ENCODE data around the gene CHST6.
"Not testable (repeated sequence)": the region's sequence is repeated elsewhere in the genome, so short reads cannot be mapped to it uniquely, and the experiment has no call there.

Gene CHST6

DNA sequence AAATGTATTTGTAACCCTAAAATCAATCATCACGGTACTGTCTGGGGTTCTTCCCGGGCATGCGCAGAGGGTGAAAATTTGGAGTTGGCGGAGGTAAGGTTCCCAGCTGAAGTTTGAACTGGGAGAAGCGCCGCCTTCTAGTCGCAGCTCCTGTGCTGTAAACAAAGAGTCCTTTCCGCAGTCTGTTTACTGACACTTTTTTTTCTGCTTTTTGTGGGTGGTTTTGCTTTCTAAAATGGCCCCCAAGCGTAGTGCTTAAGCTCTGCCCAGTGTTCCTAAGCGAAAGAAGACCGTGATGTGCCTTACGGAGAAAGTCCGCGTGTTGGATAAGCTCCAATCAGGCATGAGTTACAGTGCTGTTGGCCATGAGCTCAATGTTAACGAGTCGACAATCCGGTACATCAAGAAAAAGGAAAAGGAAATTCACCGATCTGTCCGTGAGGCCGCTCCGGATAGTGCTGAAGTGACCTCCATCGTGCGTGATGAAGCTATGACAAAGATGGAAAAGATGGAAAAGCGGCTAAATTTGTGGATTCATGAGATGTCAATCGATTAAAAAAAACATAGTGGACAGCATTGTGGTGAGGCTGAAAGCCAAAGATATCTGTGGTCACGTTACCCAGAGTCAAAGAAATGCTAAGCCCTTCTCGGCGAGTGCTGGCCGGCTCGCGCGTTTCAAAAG lies 61.4 kb downstream of the CHST6 start:
- DNase-seq (ENCODE audit: low read depth): peak; percentile 86

DNA sequence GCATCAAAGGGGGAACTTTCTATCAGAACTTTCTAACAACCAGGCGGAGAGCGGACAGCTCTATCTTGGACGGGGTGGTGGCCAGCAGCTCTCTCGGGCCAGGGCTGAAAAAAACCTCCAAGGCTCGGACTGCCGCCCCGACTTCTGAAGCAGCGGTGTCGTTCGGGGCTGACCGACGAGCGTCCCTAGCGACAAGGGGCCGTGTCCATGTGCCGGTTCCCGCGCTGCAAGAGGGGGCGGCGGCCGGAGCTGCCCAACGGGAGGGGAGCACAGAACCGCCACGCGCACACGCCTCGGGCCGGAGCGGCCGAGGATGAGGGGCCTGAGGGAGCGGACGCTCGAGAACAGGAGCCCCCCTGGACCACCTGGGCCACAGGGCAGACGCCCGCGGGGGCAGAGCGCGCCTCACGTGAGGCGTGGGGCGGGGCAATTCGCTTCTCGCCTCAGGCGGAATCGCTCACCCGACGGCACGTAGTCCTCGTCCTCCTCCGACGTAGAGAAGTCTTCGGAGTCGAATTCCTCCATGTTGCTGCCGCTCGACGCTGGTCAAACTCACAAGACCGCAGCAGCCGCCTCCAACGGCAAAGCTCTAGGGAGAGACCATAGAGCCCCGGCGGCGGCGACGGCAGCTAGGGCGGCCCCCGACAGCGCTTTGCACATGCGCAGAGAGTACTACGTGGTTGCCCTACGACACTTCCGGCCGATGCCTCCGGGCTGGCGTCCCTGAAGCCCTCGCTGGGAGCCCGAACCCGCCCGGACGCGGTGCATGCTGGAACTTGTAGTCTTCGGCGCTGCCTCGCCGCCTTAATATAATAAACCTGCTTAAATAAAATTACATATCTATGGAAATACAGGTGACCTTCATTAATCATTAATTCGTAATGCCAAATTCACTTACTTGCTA lies 62.2 kb downstream of the CHST6 start, which contains the start of gene CFDP1:
TSS of gene CFDP1 (minus strand) at position 676 of the 904 bp plus-strand sequence. CDS start at position 525, 151 bp downstream.
- peak; percentile 88 for DNase-seq (ENCODE audit: low read depth)

DNA sequence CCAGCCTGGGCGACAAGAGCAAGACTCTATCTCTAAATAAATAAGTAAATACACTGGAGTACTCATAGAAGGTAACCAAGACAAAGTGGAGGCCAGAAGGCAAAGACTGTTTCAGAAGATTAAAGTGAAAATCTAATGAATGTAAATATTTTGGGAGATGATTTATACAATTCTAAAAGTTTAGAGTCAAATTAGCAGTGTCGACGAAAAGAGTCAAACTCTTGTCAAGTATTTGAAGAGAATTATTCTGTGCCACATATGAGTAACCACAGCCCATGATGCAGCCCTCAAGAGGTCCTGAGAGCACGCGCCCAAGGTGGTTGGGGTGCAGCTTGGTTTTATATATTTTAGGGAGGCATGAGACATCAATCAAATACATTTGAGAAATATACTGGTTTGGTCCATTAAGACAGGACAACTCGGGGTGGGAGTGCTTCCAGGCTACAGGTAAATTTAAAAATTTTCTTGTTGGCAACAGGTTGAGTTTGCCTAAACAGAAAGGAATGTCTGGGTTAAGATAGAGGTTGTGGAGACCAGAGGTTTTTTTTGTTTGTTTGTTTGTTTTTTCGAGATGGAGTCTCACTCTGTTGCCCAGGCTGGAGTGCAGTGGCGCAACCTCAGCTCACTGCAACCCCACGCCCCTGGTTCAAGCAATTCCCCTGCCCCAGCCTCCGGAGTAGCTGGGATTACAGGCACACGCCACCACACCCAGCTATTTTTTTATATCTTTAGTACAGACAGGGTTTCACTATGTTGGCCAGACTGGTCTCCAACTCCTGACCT lies 65.4 kb downstream of the CHST6 start:
- no peak for DNase-seq (ENCODE audit: low read depth)

DNA sequence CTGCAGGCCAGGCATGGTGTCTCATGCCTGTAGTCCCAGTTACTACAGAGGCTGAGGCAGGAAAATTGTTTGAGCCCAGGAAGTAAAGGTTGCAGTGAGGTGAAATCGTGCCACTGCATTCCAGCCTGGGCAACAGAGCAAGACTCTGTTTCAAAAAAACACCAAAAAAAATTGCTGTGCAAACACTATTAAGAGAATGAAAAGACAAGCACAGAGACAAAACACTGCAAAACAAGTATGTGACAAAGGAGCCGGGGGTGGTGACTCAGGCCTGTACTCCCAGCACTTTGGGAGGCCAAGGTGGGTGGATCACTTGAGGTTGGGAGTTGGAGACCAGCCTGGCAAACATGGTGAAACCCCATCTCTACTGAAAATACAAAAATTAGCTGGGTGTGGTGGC lies 68.7 kb downstream of the CHST6 start:
- DNase-seq (ENCODE audit: low read depth): not testable (repeated sequence)

DNA sequence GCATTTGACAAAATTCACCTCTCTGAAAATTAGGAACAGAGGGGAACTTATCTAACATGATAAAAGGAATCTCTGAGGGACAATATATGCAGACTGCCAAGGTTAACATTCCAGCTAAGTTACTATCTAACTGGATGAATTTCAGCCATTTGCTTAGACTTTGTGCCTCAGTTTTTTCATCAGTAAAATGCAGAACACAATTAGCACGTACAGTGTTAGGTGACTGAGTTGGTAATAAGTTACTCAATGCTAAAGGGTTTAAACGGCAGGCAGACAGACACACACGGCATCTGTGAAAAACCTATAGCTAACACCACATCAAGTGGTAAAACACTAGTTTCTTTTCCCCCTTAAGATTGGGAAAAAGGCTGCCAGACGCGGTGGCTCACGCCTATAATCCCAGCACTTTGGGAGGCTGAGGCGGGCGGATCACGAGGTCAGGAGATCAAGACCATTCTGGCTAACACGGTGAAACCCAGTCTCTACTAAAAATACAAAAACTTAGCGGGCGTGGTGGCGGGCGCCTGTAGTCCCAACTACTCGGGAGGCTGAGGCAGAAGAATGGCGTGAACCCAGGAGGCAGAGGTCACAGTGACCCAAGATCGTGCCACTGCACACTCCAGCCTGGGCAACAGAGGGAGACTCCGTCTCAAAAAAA lies 71.0 kb downstream of the CHST6 start:
- not testable (repeated sequence) for DNase-seq (ENCODE audit: low read depth)

DNA sequence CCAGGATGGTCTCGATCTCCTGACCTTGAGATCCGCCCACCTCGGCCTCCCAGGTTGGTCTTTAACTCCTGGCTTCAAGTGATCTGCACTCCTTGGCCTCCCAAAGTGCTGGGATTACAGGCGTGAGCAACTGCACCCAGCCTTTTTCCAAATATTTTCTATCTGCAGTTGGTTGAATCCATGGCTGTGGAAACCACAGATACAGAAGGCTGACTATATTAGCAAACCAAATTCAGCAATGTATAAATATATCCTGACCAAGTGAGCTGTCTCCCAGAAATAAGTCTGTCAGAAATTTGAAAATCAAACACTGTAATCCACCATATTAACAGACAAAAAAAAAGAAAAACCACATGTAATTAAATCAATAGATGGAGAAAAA lies 71.5 kb downstream of the CHST6 start:
- no peak for DNase-seq (ENCODE audit: low read depth)
